Stimulated activated CD4-positive, alpha-beta T cell treated with anti-CD3 and anti-CD28 coated beads, Interleukin-2, amount 100 ng/mL, for 24 hours (primary cell): Measurements from ENCODE around the gene SFXN3.
A peak's percentile ranks its signal among the peaks of the same experiment; 100 is the strongest.

Experiments
- DNase-seq, 2 donors: peaks; one replicate each; pipeline ENCODE4 v3.0.0-alpha.2; 2020

The SFXN3 gene

DNA sequence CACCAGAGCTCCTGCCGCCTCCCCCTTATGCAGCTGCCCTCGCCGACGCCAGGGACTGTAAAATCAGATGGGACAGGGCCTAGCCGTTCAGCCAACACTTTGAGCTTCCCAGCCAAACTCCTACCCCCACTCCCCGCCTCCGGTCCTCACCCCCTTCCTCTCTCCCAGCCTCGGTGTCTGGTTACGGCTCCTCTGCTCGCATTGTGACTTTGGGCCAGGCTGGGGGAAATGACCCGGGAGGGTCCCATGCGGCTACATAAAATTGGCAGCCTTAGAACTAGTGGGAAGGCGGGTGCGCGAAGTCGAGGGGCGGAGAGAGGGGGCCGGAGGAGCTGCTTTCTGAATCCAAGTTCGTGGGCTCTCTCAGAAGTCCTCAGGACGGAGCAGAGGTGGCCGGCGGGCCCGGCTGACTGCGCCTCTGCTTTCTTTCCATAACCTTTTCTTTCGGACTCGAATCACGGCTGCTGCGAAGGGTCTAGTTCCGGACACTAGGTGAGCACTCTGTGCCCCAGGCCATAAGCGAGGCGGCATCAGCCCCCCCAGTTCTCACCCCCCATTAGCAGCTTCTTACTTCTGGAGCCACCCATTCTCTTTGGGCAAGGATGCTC lies 30.7 kb downstream of the SFXN3 start, which contains the start of gene KAZALD1:
Gene KAZALD1 (plus strand): TSS at position 366 of the 608 bp plus-strand sequence. CDS start 604 bp downstream, outside the sequence.
- no peak for DNase-seq

DNA sequence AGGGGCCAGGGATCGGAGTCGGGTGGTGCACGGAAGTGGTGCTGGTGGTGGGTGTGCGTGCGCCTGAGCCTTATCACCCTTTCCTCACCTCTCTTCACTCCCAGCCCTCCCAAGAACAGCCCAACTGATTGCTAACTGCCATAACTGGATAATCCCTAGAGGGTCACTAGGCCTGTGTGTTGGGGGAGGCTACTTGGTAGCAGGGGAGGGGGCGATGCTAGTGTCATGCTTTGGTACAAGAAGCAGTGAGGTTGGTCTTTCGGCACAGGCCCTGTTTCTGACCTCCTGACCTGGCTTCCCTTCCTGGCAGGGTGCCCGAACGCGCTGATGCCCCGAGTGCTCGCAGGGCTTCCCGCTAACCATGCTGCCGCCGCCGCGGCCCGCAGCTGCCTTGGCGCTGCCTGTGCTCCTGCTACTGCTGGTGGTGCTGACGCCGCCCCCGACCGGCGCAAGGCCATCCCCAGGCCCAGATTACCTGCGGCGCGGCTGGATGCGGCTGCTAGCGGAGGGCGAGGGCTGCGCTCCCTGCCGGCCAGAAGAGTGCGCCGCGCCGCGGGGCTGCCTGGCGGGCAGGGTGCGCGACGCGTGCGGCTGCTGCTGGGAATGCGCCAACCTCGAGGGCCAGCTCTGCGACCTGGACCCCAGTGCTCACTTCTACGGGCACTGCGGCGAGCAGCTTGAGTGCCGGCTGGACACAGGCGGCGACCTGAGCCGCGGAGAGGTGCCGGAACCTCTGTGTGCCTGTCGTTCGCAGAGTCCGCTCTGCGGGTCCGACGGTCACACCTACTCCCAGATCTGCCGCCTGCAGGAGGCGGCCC lies 31.4 kb downstream of the SFXN3 start:
- peak; percentile 59 to 71 for DNase-seq

DNA sequence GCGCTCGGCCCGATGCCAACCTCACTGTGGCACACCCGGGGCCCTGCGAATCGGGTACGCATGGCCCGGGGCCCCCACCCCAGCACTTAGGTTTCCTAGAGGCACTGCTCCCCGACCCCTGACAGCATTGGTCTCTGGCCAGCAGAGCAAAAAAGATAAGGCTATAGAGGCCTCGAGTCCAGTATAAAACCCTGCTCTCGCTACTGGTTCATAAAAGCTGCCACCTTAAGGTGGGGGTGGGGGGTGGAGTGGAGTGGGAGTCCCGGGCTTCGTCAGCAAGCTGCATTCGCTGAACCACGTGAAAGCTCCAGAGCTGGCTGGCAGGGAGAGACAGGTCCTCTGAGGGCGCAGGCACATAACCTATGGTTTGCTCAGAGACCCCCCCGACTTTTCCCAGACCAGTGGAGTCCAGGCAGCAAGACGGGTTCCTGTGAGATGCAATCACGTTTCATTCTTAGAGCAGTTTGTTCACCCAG lies 32.1 kb downstream of the SFXN3 start:
- DNase-seq, result no peak

DNA sequence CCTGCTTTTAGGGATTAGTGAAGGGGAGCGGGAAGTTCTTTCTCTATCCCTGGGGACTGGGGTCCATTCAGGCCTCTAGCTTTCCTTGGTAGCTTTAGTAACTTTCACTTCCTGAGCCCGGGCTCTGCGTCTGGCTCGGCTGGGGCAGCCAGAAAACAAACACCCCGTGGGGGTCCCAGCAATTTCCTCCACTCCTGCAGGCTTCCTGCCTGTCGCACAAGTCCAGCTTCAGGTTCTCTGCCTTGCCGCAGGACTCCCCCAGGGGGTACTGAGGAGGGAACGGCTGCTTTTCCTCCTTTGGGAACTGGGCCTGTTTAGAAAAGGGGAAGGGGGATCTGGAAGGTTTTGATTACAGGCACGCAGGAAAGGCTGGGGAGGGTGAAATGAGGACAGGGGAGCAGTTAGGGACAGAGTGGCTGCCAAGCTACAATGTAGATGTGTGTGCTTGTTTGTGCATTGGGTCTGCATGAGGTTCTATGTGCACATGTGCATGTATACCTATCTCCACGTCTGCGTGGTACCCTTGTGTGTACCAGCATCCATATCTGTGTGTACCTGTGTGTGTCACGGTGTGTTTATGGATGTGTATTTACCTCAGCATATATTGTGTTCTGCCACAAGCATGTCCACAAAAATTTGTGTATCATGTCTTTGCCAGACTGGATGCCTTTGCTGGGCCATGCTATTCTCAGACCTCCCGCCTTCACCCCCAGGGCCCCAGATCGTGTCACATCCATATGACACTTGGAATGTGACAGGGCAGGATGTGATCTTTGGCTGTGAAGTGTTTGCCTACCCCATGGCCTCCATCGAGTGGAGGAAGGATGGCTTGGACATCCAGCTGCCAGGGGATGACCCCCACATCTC lies 32.7 kb downstream of the SFXN3 start:
- DNase-seq, result no peak

DNA sequence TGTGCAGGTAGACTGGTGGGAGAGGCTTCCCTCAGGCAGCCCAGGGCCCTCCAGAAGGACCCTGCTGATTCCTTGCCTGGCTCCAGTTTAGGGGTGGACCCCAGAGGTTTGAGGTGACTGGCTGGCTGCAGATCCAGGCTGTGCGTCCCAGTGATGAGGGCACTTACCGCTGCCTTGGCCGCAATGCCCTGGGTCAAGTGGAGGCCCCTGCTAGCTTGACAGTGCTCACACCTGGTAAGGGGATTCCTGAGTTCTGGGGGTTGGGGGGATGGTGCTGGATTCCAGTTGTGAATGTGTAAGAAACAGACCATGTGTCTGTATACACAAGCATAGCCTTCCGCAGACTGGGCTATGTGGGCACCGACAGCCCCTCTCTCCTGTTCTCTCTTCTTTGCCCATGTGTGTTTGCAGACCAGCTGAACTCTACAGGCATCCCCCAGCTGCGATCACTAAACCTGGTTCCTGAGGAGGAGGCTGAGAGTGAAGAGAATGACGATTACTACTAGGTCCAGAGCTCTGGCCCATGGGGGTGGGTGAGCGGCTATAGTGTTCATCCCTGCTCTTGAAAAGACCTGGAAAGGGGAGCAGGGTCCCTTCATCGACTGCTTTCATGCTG lies 33.5 kb downstream of the SFXN3 start:
- DNase-seq, result no peak

DNA sequence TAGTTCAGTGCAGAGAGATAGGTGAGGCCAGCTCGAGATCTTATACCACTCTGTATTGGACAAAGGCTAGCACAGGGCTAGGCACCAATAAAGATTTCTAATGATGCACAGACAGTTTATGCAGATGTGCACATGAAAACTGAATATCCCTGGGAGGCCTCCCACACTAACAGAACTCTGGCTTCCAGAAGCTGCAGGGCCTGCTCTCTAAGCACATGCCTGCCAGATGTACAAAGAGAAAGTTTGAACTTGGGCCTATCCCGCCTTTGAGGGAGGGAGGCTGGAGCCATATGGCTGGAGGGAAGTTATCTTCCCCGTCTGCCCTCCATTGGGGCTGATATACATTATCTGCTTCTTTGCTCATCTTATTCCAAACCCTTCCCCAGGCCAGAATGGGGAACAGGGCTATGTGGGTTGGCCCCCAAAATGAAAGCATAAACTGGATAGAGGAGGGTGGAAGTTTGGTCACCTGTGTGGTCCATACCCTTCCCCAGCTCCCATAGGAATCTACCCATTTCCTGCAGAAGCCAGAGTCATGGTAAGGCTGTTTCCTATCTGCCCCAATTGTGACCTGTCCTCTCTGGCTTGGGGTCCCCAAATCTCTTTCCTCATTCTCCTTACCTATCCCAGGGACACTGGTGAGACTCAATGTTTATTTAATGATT lies 34.6 kb downstream of the SFXN3 start:
- DNase-seq, result no peak

DNA sequence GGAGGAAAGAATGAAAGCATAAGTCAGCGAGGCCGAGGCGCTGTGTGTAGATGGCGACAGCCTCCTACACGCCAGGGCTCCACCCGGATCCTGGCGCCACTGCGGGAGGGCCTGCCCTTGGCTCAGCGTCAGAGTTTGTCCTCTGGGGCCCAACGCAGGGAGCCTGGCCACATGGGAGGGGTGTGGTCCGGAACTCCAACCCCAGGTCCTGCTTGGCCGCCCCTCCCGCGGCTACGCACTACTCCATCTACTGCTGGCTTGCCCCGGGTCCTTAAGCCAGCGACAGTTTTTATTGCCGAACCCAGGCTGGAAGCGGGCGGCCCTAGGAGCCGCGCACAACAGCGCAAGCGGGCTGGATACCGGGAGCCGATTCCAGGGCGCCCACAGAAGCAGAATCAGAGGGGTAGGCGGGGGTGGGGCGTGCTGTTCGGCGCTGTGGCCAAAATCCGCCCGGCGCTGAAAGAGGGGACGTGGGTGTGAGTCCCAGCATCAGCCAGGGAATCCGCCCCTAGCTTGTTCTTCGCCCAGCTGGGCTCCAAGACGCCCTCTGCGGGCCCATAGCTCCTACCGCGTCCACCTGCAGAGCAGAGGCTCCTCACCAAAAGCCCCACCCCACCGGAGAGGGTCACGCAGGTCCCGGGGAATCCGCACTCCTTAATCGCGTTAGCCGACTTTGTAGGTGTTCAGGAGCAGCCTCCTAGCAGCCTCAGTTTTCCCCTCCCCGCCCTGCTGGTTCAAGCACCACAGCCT lies 35.3 kb downstream of the SFXN3 start:
- peak; percentile 41 to 55 for DNase-seq

DNA sequence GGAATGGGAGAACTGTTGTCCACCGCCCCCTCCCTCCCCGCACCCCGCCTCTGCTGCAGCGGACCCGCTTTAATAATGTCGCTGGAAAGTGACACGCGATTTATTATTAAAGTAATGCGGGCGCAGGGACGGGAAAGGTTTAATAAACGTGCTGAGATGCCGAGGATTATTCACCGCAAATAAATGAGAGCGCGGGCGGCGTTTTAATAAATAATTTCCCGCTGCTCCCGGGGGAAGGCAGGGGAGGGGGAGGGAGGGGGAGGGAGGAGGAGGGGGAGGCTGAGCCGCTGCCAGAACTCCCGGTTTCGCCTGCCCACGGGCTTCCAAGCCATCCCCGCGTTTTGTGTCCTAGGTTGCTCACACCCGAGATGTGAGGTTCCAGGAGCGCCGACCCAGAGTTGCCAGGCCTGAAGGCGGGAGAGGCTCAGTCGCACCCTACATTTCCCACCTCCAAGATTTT lies 35.9 kb downstream of the SFXN3 start:
- peak in 1 of 2 donors; percentile 20 for DNase-seq

DNA sequence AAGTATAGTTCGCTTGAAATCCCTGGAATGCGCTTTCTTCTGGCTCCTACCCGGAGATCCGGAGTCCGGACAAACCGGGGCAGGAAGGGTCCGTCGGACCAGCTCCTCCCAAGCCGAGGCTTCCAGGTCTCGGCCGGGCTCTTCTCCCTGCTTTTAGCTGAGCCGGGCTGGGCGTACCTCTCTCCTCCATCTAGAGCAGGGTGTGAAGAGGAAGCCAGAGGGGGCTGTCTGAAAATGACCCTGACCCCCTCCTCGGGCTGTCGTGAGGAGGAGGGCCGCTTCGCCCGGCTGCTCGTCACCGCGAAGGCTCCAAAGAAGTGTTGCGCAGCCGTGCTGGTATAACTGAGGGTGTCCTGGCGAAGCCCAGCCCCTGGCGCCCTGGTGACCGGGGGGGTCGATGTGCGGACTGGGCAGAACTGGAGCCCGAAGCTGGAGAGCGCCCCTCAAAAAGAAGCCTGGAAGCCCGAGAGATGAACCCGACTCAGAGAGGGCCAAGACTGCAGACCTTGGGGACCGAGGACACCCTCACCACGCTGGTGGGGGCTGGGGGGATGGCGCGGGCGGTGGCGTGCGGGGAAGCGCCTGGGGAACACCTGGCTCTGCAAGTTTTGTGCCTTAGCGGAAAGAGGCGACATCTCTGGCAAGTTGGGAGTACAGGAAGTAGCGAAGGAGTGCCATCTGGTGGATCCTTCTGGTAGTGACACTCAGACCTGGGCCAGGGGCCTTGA lies 36.5 kb downstream of the SFXN3 start:
- peak; percentile 83 to 85 for DNase-seq

DNA sequence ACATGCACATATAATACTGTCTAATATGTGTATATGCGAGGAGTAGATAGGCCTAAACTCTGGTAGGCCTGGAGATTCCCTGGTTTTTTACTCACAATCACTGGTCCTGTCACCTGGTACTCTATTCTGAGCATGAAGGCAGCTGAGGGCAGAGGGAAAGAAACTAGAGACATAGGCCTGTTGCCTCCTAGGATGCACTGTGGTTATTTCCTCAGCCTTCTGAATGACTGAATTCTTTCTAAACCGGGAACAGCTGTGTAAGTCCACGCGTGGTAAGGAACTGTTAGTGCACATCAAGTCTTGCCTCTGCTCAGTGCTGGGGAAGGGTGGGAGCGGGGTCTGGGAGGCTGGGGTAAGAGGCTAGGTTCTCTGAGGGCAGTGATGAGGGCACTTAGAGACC lies 38.4 kb downstream of the SFXN3 start:
- no peak for DNase-seq

DNA sequence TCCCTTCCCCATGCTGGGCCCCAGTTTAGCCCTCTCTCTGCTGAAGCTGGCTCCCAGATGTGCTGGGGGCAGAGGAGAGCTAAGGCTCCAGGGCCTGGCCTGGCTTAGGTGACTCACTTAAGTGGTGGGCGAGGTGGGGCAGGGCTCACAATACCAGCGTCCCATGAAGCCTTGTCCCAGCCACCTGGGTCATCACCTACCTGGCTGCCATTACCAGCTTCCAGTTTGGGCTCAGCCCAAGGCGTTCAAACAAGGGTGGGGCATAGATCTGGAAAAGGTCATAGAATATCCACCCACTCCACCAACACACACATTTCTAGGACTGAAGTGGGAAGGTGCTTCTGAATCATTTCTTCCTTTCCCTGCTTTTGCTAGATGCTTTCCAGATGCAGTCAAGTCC lies 39.1 kb downstream of the SFXN3 start:
- no peak for DNase-seq

DNA sequence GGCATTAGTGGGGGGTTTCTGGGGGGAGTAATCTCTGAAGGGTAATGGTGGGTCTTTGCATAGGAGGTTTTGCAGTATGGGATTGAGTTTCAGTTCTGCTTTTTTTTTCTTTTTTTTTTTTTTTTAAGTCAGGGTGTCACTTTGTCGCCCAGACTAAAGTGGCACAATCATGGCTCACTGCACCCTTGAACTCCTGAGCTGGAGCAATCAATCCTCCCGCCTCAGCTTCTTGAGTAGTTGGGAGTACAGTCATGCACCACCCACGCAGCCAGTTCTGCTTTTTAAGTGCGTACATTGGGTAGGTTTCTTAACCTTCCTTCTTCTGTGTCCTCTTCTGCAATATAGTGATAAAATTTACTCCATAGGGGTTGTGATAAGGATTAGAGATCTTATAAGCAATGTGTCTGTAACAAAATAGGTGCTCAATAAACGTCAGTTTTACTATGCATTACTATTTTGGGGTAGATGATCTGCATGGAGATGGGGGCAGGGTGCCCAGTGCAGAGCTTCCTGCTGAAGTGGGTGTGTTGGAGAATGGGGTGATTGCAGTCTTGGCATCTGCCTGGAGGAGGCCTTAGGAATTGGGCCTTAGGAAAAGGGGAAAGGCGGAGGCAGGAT lies 40.3 kb downstream of the SFXN3 start:
- DNase-seq, result peak in 1 of 2 donors; percentile 46

DNA sequence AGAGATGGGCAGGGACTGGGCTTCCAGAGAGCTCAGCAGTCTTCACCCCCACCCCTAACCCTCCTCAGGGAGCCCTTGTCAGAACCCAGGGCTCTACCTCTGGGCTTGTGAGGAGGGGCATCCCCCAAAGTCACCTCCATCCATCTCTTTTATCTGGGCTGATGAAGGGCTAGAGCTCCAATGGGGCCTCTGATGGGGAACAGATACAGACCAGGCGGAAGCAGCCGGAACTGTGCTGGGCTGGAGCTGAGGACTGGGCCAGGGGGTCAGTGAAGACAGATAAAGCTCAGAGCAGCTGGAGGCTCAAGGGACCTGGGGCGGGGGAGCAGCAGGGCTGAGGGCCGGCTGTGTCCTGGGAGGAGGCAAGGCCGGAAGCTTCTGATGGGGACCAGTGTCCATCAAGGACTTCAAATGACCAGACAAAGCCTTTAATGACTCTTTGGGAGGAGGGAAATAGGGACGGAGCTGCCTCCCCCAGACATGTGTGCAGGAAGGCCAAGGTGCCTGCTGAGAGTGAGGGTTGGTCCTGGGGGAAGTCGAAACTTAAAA lies 40.9 kb downstream of the SFXN3 start:
- no peak for DNase-seq

DNA sequence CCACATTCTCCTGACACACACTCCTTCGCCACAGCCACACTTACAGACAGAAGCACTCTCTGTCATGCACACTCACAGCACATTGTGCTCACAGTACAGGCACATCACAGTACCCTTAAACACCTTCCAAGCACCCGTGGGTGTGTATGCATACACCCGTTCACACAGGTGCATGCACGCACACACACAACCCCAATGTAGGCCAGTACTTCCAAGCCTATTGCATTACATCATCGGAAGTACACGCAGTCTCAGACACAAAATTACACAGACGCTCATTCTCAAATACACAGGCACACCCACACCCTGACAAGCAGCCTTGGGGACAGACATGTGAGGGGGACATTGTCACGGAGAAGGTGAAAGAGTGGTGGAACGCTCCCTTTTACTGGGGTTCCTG lies 41.9 kb downstream of the SFXN3 start:
- no peak for DNase-seq

DNA sequence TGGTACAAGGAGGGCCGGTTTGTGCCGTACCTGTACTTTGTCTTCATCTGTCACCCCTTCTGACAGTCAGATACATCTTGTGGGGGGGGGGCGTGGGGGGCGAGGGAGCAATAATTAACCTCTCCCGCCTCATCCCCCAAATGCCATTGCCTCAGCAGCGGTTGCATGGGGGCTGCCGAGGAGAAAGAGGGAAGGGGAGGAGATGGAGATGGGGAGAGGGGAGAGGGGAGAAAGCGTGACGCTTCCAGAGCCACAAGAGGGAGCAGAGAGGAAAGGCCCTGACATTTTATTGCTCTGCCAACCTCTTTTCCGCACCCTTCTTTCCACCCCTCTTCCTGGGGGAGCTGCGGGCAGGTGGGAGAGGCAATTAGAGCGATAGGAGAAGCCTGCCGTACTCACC lies 42.6 kb downstream of the SFXN3 start:
- DNase-seq, result no peak

DNA sequence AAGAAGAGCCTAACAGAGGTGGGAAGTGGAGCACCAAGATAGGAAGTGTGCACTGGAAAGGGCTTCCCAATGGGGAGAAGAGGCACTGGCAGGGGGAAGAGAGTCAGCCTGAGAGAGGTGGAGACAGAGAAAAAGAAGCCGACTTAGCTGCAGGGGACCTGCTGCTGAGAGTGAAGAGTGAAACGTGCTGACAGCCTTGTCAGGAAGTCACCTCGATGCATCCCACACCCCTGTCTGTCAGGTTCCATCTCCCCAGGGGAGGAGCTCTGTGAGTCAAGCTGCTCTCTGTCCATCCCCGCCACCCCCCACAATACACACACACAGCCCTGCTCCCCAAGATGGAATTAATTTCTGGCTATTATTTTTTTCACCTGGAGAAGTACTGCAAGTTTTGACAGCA lies 44.7 kb downstream of the SFXN3 start:
- no peak for DNase-seq

DNA sequence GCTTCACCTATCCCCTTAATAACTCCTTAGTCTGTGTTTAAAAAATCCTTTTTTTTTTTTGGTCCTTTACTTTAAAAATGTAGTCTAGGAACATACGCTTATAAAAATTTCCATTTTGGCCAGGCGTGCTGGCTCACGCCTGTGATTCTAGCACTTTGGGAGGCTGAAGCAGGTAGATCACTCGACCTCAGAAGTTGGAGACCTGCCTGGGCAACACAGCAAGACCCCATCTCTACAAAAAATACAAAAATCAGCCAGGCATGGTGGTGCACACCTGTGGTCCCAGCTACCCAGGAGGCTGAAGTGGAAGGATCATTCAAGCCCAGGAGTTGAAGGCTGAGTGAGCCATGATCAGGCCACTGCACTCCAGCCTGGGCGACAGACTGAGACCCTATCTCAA lies 45.6 kb downstream of the SFXN3 start:
- no peak for DNase-seq

DNA sequence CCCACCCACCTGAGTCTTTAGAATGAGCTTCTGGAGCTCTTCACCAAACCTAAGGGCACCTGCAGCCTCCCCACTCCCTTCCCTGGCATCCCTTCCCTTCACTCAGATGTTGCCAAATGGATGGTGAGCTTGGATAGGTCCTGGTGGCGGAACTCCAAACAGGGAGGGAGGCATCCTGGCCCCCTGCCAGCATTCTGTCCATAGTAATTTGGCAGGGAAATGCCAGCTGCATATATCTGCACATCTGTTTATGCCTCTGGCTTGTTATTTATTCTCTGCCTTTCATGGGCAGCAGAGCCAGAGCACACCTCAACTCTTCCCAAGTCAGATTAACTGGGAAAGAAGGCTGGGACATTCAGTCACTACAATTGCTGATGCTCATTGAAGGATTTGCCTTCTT lies 48.8 kb downstream of the SFXN3 start:
- DNase-seq, result no peak

DNA sequence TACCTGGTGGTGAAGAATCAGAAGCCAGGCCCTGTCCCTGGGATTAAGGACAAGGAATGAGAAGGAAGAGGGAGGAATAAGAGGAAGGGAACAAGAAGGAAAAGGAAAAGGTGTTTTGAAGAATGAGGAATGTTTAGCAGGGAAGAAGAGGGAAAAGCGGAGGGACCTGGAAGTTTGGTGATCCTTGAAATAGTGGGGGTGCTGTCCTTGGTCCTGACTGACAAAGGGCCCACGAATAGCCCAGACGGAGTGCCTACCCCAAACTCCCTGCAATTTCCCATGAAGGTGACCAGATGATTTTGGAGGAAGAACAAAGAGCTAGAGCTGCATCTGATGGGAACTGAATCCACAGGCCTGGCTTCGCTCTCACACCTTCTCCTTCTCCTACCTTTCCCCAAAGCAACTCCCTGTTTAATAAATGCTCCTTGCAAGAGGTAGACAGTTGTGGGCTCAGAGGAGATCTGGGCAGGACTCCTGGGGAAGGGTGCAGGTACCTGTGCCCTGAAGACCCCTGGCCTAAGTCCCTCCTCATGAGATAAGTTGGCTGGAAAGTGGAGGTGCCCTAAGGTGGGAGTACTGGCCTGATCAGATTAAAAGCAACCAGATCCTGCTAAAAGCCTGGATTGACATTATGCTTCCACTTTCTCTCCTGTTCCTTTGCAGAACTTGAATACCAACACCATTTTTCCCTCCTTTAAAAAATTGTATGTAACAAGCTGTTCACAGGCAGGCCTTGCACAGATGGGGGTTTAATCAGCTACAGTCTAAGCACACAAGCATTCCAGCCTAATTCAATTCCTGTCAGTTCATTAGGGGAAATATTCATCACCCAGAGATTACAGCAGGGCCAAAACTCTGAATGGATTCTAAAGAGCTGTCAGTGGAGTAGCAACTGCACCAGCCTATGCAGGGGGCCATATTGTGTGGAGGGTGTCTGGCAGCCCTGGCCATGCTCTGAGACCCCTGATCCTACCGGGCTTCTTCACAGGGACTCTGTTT lies 50.2 kb downstream of the SFXN3 start:
- DNase-seq, result no peak
